Lung (tissue), 16 donors: ENCODE measurements around the gene HAUS1. TPM values are rescaled to one million over a fixed set of nuclear protein-coding genes. Genes with fewer than 3 reads are reported as not detected.

ENCODE experiments used
- ATAC-seq: fragments of 200-7000 bp; cut with Tn5 transposase; one replicate; pipeline ENCODE4 v1.9.1; 2020; ENCODE audit warnings: moderate number of reproducible peaks; ENCODE audit not compliant: insufficient read depth, low FRiP score
- DNase-seq, 3 donors: peaks; one replicate each; pipeline ENCODE4 v3.0.0-alpha.2; 2013 to 2017
- H3K27ac ChIP-seq, 2 donors: one replicate each; pipeline ENCODE4 v1.5.1; 2013; ENCODE audit warnings: mild to moderate bottlenecking in 2 of 2, moderate library complexity in 2 of 2, control low read depth in 1 of 2, inconsistent platforms in 1 of 2, low read depth in 1 of 2, low read length in 1 of 2
- H3K27me3 ChIP-seq, 3 donors: one replicate each; pipeline ENCODE4 v1.5.1; 2013; ENCODE audit warnings: low read length in 2 of 3; ENCODE audit not compliant: control insufficient read depth in 3 of 3, insufficient read depth in 3 of 3
- H3K36me3 ChIP-seq, 4 donors: one replicate each; pipeline ENCODE4 v1.5.1; 2013; ENCODE audit warnings: low read length in 4 of 4, mild to moderate bottlenecking in 1 of 4, moderate library complexity in 1 of 4; ENCODE audit not compliant: control insufficient read depth in 4 of 4, insufficient read depth in 4 of 4
- H3K4me1 ChIP-seq, 5 donors: one replicate each; pipeline ENCODE4 v1.5.1; 2013; ENCODE audit warnings: low read length in 5 of 5, mild to moderate bottlenecking in 2 of 5, moderate library complexity in 1 of 5; ENCODE audit not compliant: control insufficient read depth in 5 of 5, insufficient read depth in 5 of 5
- H3K4me3 ChIP-seq: one replicate; pipeline ENCODE4 v1.5.1; 2013; ENCODE audit warnings: mild to moderate bottlenecking, control low read depth, moderate library complexity
- H3K9ac ChIP-seq, 2 donors: one replicate each; pipeline ENCODE4 v1.5.1; 2013; ENCODE audit warnings: low read length in 2 of 2, control low read depth in 1 of 2; ENCODE audit not compliant: insufficient read depth in 1 of 2
- H3K9me3 ChIP-seq, 4 donors: one replicate each; pipeline ENCODE4 v1.5.1; 2013; ENCODE audit warnings: low read length in 3 of 4, mild to moderate bottlenecking in 1 of 4, moderate library complexity in 1 of 4; ENCODE audit not compliant: control insufficient read depth in 4 of 4, insufficient read depth in 3 of 4
- WGBS, 2 donors: extraction: QIAGEN DNeasy Blood & Tissue Kit; methylation state at CpG; one replicate each; pipeline ENCODE4 v1.1.7; 2013; 5-methylcytosine and 5-hydroxymethylcytosine counted together
- long read RNA-seq, 5 donors: transcript quantifications; one replicate each; lab custom pipeline, GENCODE V29; 2026
- polyA plus RNA-seq, 2 donors: library from polyadenylated mRNA; stranded (reverse); fragments of 200-250 nt; gene quantifications; one replicate each; pipeline ENCODE4 v1.2.1, GENCODE V29; 2013
- total RNA-seq, 2 donors: library from RNA; depleted of rRNA in 1 of 2; stranded (reverse); fragments of >200 nt in 1 of 2; gene quantifications; one replicate each; pipeline ENCODE4 v1.2.1, GENCODE V29; 2014 to 2021
- TF ChIP-seq, protein P1 (sequence below): IDR thresholded peaks from 2 replicates; pipeline ENCODE4 v1.5.1; 2012; ENCODE audit warnings: mild to moderate bottlenecking; ENCODE audit errors: control extremely low read depth, extremely low read depth
- donor health status: control.
- donor health status: control.
- donor health status: Bipolar disorder and iron deficiency.
- donor health status: healthy.
- donor health status: DM: yes; HTN: yes; CAD: no.

Gene HAUS1, protein sequence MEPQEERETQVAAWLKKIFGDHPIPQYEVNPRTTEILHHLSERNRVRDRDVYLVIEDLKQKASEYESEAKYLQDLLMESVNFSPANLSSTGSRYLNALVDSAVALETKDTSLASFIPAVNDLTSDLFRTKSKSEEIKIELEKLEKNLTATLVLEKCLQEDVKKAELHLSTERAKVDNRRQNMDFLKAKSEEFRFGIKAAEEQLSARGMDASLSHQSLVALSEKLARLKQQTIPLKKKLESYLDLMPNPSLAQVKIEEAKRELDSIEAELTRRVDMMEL
- 10 to 100 TPM; 17.2 to 23.5 TPM for total RNA-seq
- polyA plus RNA-seq = 10 to 100 TPM; 16.8 to 27.7 TPM
- long read RNA-seq, donor 1, transcript HAUS1-201 (9 exons, 1,125 nt) = major isoform, 12 of 13 reads
- long read RNA-seq, donor 1, partial matches to known transcripts = 0 of 13 reads
- long read RNA-seq, donor 1, other reads (novel, unspliced or antisense) = 0 of 13 reads
- long read RNA-seq, donor 2, transcript HAUS1-201 (9 exons, 1,125 nt) = major isoform, 7 of 8 reads
- long read RNA-seq, donor 2, partial matches to known transcripts = 0 of 8 reads
- long read RNA-seq, donor 2, other reads (novel, unspliced or antisense) = 0 of 8 reads
- long read RNA-seq, donor 3, transcript HAUS1-201 (9 exons, 1,125 nt) = major isoform, 9 of 12 reads
- long read RNA-seq, donor 3, partial matches to known transcripts = 0 of 12 reads
- long read RNA-seq, donor 3, other reads (novel, unspliced or antisense) = 0 of 12 reads
- long read RNA-seq, donor 4, transcript HAUS1-201 (9 exons, 1,125 nt) = major isoform, 6 of 12 reads
- long read RNA-seq, donor 4, partial matches to known transcripts = 5 of 12 reads
- long read RNA-seq, donor 4, other reads (novel, unspliced or antisense) = 0 of 12 reads
- long read RNA-seq, donor 5, transcript HAUS1-201 (9 exons, 1,125 nt) = major isoform, 17 of 24 reads
- long read RNA-seq, donor 5, partial matches to known transcripts = 5 of 24 reads
- long read RNA-seq, donor 5, other reads (novel, unspliced or antisense) = 0 of 24 reads

DNA sequence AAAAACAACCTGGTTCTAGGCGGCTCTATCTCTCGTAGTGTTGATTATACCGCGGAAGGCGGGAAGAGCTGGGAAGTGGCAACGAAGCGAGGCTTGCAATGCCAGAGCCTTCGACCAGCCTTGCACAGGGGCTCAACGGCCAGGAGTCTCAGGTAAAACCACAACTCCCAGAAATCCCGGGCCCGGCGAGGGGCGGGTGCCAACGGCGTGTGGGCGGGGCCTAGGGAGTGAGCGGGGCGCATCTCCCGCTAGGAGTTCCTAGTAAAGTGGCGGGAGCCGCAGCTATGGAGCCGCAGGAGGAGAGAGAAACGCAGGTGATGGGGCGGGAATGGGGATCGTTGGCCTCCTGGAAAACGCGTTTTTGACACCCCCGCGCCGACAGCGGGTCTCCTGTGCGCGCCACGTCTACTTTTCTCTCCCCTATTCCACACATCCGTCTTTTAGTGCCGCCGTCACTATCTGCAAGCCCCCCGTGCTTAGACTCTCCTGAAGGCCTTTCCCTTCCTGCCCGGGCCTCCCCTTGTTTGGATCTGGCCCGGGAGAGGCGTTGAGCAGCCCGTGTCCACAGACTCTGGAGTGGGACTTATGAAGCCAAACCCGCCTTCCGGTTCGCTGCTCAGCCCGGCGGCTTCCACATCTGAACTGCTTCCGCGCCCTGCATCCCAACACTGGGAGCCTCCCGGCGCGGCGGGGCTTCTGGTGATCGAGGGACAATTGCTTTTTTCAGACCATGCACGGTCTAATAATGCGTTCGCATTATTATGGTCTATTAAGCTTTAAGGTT lies at the start of gene HAUS1:
Gene HAUS1 (plus strand): TSS at position 258 of the 784 bp plus-strand sequence. CDS start 27 bp downstream, at position 285.
- peak; percentile 92 to 94 (median 93) for DNase-seq
- TF ChIP-seq, protein P1, sequence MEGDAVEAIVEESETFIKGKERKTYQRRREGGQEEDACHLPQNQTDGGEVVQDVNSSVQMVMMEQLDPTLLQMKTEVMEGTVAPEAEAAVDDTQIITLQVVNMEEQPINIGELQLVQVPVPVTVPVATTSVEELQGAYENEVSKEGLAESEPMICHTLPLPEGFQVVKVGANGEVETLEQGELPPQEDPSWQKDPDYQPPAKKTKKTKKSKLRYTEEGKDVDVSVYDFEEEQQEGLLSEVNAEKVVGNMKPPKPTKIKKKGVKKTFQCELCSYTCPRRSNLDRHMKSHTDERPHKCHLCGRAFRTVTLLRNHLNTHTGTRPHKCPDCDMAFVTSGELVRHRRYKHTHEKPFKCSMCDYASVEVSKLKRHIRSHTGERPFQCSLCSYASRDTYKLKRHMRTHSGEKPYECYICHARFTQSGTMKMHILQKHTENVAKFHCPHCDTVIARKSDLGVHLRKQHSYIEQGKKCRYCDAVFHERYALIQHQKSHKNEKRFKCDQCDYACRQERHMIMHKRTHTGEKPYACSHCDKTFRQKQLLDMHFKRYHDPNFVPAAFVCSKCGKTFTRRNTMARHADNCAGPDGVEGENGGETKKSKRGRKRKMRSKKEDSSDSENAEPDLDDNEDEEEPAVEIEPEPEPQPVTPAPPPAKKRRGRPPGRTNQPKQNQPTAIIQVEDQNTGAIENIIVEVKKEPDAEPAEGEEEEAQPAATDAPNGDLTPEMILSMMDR = no peak
- H3K9me3 ChIP-seq = no peaks in the 10 kb centered on the region
- H3K4me1 ChIP-seq = peaks cover 0 to 10% (median 4%) of the 10 kb centered on the region in 5 donors
- H3K27me3 ChIP-seq = no peaks in the 10 kb centered on the region
- WGBS, 2 donors = 0 to 1% methylated on average over 55 to 57 of the region's 57 CpGs
- peaks cover 0 to 4% (median 0%) of the 10 kb centered on the region in 4 donors for H3K36me3 ChIP-seq
- H3K4me3 ChIP-seq = peak within 1 kb of the TSS; percentile 66
- H3K9ac ChIP-seq = peak within 1 kb of the TSS; percentile 17 to 54
- ATAC-seq = peak; percentile 97
- H3K27ac ChIP-seq = peak within 1 kb of the TSS; percentile 78 to 86

DNA sequence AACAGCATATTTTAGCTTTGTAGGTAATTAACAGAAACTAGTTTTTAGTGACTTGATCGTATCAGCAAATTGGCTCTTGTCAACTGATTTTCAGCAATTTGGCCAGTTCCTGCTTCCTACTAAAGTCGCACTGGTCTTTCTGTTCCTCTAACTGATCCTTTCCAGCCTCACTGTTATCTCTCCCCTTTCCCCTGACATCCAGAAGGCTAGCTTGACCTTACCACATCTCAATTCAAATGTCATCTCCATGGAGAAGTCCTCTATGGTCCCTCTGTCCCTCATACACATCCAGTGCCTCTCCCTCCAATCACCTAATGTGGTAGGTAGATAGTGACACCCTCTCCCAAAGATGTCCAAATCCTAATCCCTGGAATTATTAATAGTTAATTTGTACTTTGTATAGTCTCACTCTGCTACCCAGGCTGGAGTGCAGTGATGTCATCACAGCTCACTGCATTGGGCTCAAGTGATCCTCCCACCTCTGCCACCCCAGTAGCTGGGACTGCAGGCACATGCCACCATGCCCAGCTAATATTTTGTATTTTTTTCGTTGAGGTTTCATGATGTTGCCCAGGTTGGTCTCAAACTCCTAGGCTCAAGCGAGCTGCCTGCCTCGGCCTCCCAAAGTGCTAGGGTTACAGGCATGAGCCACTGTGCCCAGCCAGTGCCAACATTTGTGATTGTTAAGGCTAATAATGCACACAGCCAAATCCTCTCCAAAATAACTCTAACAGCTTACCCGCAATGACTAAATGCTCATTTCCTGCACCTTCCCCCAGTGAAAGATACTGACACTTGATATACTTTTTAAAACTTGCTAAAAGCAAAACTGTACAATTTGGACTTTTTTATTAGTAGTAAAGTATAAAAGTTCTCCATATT lies 49.0 kb upstream of the HAUS1 start:
- Histone ChIP-seq H3K36me3 (no peaks in the 10 kb centered on the region), H3K4me1 (peaks cover 0 to 6% (median 3%) of the 10 kb centered on the region in 5 donors), H3K27ac (no peak overlapping the region), H3K9ac (no peak overlapping the region), H3K27me3 (no peaks in the 10 kb centered on the region), H3K4me3 (no peak overlapping the region), H3K9me3 (no peaks in the 10 kb centered on the region)
- ATAC-seq = no peak
- 51 to 66% methylated on average over 6 of the region's 6 CpGs for WGBS, 2 donors
- TF ChIP-seq, protein P1 = no peak
- DNase-seq = no peak

DNA sequence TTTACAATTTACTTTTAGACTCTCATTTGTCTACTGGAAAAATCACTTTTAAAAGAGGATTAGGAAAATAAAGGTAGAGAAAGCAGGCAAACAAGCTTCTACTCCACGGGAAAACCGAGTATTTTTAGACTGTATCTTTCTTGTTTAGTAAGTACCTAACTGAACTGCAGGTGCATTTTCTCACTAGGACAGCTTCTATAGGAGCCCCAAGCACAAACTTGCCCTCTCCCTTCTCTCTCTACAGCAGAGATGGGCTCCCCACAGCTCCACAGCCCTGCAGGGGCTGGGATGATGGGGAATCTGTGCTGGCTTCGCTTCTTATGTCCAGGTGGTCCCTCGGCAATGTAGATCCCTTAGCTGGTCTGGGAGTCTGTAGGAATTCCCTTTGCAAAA lies 48.4 kb upstream of the HAUS1 start:
- Histone ChIP-seq H3K4me1 (peaks cover 0 to 6% (median 3%) of the 10 kb centered on the region in 5 donors), H3K4me3 (no peak overlapping the region), H3K27me3 (no peaks in the 10 kb centered on the region), H3K36me3 (no peaks in the 10 kb centered on the region), H3K9me3 (no peaks in the 10 kb centered on the region), H3K27ac (no peak overlapping the region), H3K9ac (no peak overlapping the region)
- WGBS, 2 donors = 51 to 63% methylated on average over 4 of the region's 4 CpGs
- no peak for DNase-seq
- TF ChIP-seq, protein P1 = no peak
- no peak for ATAC-seq
